Activated CD8-positive, alpha-beta T cell treated with anti-CD3 and anti-CD28 coated beads, Interleukin-2, amount 10 ng/mL, durations not matched to agents 7 days and 5 days (primary cell): ENCODE measurements around the gene AHNAK2. TPM values are rescaled to one million over a fixed set of nuclear protein-coding genes. Genes with fewer than 3 reads are reported as not detected.
"Not testable (repeated sequence)": the region's sequence is repeated elsewhere in the genome, so short reads cannot be mapped to it uniquely, and the experiment has no call there.

Source experiments
- ATAC-seq: fragments of 150-1000 bp; cut with Tn5 transposase; one replicate; pipeline ENCODE4 v1.10.0; 2021; ENCODE audit warnings: moderate library complexity
- CTCF ChIA-PET: fragments of 350-600 bp; sonication (Branson Sonifier 250); formaldehyde crosslinking; loops from one replicate; lab custom pipeline; 2021; ENCODE audit warnings: antibody characterized with exemption; lab: Charles Lee
- POLR2A ChIA-PET: fragments of 350-600 bp; sonication (Branson Sonifier 250); formaldehyde crosslinking; loops from one replicate; lab custom pipeline; 2021; ENCODE audit warnings: antibody characterized with exemption; lab: Charles Lee
- DNase-seq: peaks from one replicate; pipeline ENCODE4 v3.0.0-alpha.2; 2020
- H3K27ac Mint-ChIP-seq: one replicate; pipeline ENCODE4 v1.8.0; 2021; ENCODE audit warnings: mild to moderate bottlenecking, mixed read lengths
- H3K27me3 Mint-ChIP-seq: one replicate; pipeline ENCODE4 v1.8.0; 2021; ENCODE audit warnings: low read depth, mixed read lengths
- H3K36me3 Mint-ChIP-seq: one replicate; pipeline ENCODE4 v1.8.0; 2021; ENCODE audit warnings: low read depth, mixed read lengths
- H3K4me1 Mint-ChIP-seq: one replicate; pipeline ENCODE4 v1.8.0; 2021; ENCODE audit warnings: low read depth, mixed read lengths
- H3K4me3 Mint-ChIP-seq: one replicate; pipeline ENCODE4 v1.8.0; 2021; ENCODE audit warnings: mild to moderate bottlenecking, mixed read lengths
- H3K9me3 Mint-ChIP-seq: one replicate; pipeline ENCODE4 v1.8.0; 2022; ENCODE audit warnings: mixed read lengths; ENCODE audit not compliant: insufficient read depth
- total RNA-seq, 2 experiments: library from RNA; stranded (reverse); gene quantifications; one replicate each; pipeline ENCODE4 v1.2.3, GENCODE V29; 2021

AHNAK2 gene
- total RNA-seq, 2 experiments from 2014 or later, result not detected

GRCh38 chr14:104955396-104955770 lies 22.8 kb downstream of the AHNAK2 start:
- DNase-seq (no peak), ATAC-seq (no peak)
- CTCF ChIA-PET, result no interaction called here
- no peak overlapping the region for H3K4me3 Mint-ChIP-seq
- POLR2A ChIA-PET, result no interaction called here
- peaks cover 4% of the 10 kb centered on the region for H3K27me3 Mint-ChIP-seq
- H3K9me3 Mint-ChIP-seq, result no peaks in the 10 kb centered on the region
- no peaks in the 10 kb centered on the region for H3K4me1 Mint-ChIP-seq
- no peaks in the 10 kb centered on the region for H3K36me3 Mint-ChIP-seq
- no peak overlapping the region for H3K27ac Mint-ChIP-seq

- H3K4me3 Mint-ChIP-seq, result no peak overlapping the region
- no peaks in the 10 kb centered on the region for H3K9me3 Mint-ChIP-seq
- ATAC-seq, result no peak
- no peaks in the 10 kb centered on the region for H3K4me1 Mint-ChIP-seq
- CTCF ChIA-PET, result no interaction called here
- H3K27me3 Mint-ChIP-seq, result peaks cover 3% of the 10 kb centered on the region
- no peak for DNase-seq
- POLR2A ChIA-PET, result no interaction called here
- H3K27ac Mint-ChIP-seq, result no peak overlapping the region
- no peaks in the 10 kb centered on the region for H3K36me3 Mint-ChIP-seq
Observed at GRCh38 chr14:104954746-104955395, 23.3 kb downstream of the AHNAK2 start.

GRCh38 chr14:104953896-104954656 lies 24.1 kb downstream of the AHNAK2 start:
- ChIA-PET POLR2A (no interaction called here), CTCF (no interaction called here)
- H3K4me3 Mint-ChIP-seq, result no peak overlapping the region
- no peaks in the 10 kb centered on the region for H3K4me1 Mint-ChIP-seq
- peaks cover 3% of the 10 kb centered on the region for H3K27me3 Mint-ChIP-seq
- H3K9me3 Mint-ChIP-seq, result no peaks in the 10 kb centered on the region
- no peaks in the 10 kb centered on the region for H3K36me3 Mint-ChIP-seq
- DNase-seq (no peak), ATAC-seq (no peak)
- no peak overlapping the region for H3K27ac Mint-ChIP-seq

- H3K4me3 Mint-ChIP-seq, result no peak overlapping the region
- no peaks in the 10 kb centered on the region for H3K36me3 Mint-ChIP-seq
- H3K27me3 Mint-ChIP-seq, result no peaks in the 10 kb centered on the region
- no peak overlapping the region for H3K27ac Mint-ChIP-seq
- POLR2A ChIA-PET, result no interaction called here
- no peaks in the 10 kb centered on the region for H3K4me1 Mint-ChIP-seq
- no peak for ATAC-seq
- DNase-seq, result no peak
- H3K9me3 Mint-ChIP-seq, result no peaks in the 10 kb centered on the region
- CTCF ChIA-PET, result no interaction called here
Observed at GRCh38 chr14:104953097-104953496, 25.1 kb downstream of the AHNAK2 start.

- H3K27me3 Mint-ChIP-seq, POLR2A ChIA-PET, H3K36me3 Mint-ChIP-seq, H3K4me3 Mint-ChIP-seq, ATAC-seq, H3K27ac Mint-ChIP-seq, H3K9me3 Mint-ChIP-seq, DNase-seq, H3K4me1 Mint-ChIP-seq, CTCF ChIA-PET: not testable (repeated sequence)
Observed at GRCh38 chr14:104951863-104952657, 26.1 kb downstream of the AHNAK2 start.

- H3K4me1 Mint-ChIP-seq, H3K27me3 Mint-ChIP-seq, DNase-seq, H3K36me3 Mint-ChIP-seq, H3K4me3 Mint-ChIP-seq, POLR2A ChIA-PET, CTCF ChIA-PET, H3K27ac Mint-ChIP-seq, ATAC-seq, H3K9me3 Mint-ChIP-seq: not testable (repeated sequence)
Observed at GRCh38 chr14:104950701-104951100, 27.5 kb downstream of the AHNAK2 start.

GRCh38 chr14:104950021-104950420 lies 28.2 kb downstream of the AHNAK2 start:
- H3K4me1 Mint-ChIP-seq, result no peaks in the 10 kb centered on the region
- no peaks in the 10 kb centered on the region for H3K27me3 Mint-ChIP-seq
- no peaks in the 10 kb centered on the region for H3K36me3 Mint-ChIP-seq
- POLR2A ChIA-PET, result no interaction called here
- H3K4me3 Mint-ChIP-seq, result no peak overlapping the region
- H3K9me3 Mint-ChIP-seq, result no peaks in the 10 kb centered on the region
- DNase-seq (no peak), ATAC-seq (no peak)
- CTCF ChIA-PET, result no interaction called here
- no peak overlapping the region for H3K27ac Mint-ChIP-seq

GRCh38 chr14:104949406-104949955 lies 28.7 kb downstream of the AHNAK2 start:
- POLR2A ChIA-PET, CTCF ChIA-PET, ATAC-seq, H3K36me3 Mint-ChIP-seq, H3K27ac Mint-ChIP-seq, H3K27me3 Mint-ChIP-seq, H3K4me3 Mint-ChIP-seq, DNase-seq, H3K9me3 Mint-ChIP-seq, H3K4me1 Mint-ChIP-seq: not testable (repeated sequence)

GRCh38 chr14:104948736-104949031 lies 29.5 kb downstream of the AHNAK2 start:
- Mint-ChIP-seq H3K4me1 (no peaks in the 10 kb centered on the region), H3K27ac (no peak overlapping the region), H3K9me3 (no peaks in the 10 kb centered on the region), H3K27me3 (no peaks in the 10 kb centered on the region), H3K36me3 (no peaks in the 10 kb centered on the region), H3K4me3 (no peak overlapping the region)
- no peak for ATAC-seq
- DNase-seq, result no peak
- POLR2A ChIA-PET, result no interaction called here
- CTCF ChIA-PET, result no interaction called here

GRCh38 chr14:104947881-104948735 lies 30.1 kb downstream of the AHNAK2 start:
- DNase-seq, H3K4me3 Mint-ChIP-seq, H3K9me3 Mint-ChIP-seq, H3K4me1 Mint-ChIP-seq, H3K36me3 Mint-ChIP-seq, POLR2A ChIA-PET, H3K27ac Mint-ChIP-seq, ATAC-seq, H3K27me3 Mint-ChIP-seq, CTCF ChIA-PET: not testable (repeated sequence)

- CTCF ChIA-PET, H3K4me1 Mint-ChIP-seq, ATAC-seq, H3K27ac Mint-ChIP-seq, H3K9me3 Mint-ChIP-seq, H3K4me3 Mint-ChIP-seq, H3K36me3 Mint-ChIP-seq, POLR2A ChIA-PET, DNase-seq, H3K27me3 Mint-ChIP-seq: not testable (repeated sequence)
Observed at GRCh38 chr14:104947201-104947600, 31.0 kb downstream of the AHNAK2 start.
